K562 (cell line): ENCODE data around the gene STOML3.

ENCODE experiments used
- CBX5 ChIP-seq: IDR thresholded peaks from 2 replicates; pipeline ENCODE4 v1.6.1; 2014; ENCODE audit warnings: low read depth, borderline replicate concordance
- FOSL1 ChIP-seq: fragments of 200-800 bp; sonication (Bioruptor generic); conservative IDR thresholded peaks from 2 replicates; pipeline ENCODE4 v1.6.1; 2016; ENCODE audit warnings: missing genetic modification characterization, missing compliant biosample characterization
- IRF2 ChIP-seq: sonication (generic); formaldehyde crosslinking; IDR thresholded peaks from 2 replicates; pipeline ENCODE4 v1.8.1; 2022; ENCODE audit warnings: mild to moderate bottlenecking, missing genetic modification reagents
- NFRKB ChIP-seq: fragments of 450-650 bp; IDR thresholded peaks from 2 replicates; pipeline ENCODE4 v1.6.1; 2016; ENCODE audit warnings: low read depth
- NFXL1 ChIP-seq: fragments of 450-650 bp; formaldehyde crosslinking; IDR thresholded peaks from 2 replicates; pipeline ENCODE4 v1.4.0; 2021; ENCODE audit warnings: mild to moderate bottlenecking
- POLR2AphosphoS2 ChIP-seq: IDR thresholded peaks from 2 replicates; pipeline ENCODE4 v1.6.1; 2012; ENCODE audit warnings: low read length, improper control_type of control experiment
- PRMT5 ChIP-seq: sonication (generic); formaldehyde crosslinking; IDR thresholded peaks from 2 replicates; pipeline ENCODE4 v1.5.0; 2020; ENCODE audit warnings: missing genetic modification reagents
- RAD51 ChIP-seq: fragments of 450-650 bp; IDR thresholded peaks from 2 replicates; pipeline ENCODE4 v1.7.1; 2016; ENCODE audit warnings: low read depth, mild to moderate bottlenecking, borderline replicate concordance
- TF ChIP-seq, protein P1 (sequence below): sonication (generic); formaldehyde crosslinking; IDR thresholded peaks from 2 replicates; pipeline ENCODE4 v1.8.1; 2022; ENCODE audit warnings: missing genetic modification reagents
- TF ChIP-seq, protein P2 (sequence below), 2 experiments: fragments of 200-800 bp in 1 of 2; sonication (Bioruptor generic) in 1 of 2; sonication (generic) in 1 of 2; formaldehyde crosslinking in 1 of 2; IDR thresholded peaks in 1 of 2; conservative IDR thresholded peaks in 1 of 2; 2 replicates each; pipeline versions ENCODE4 v1.5.0 to v1.6.1; 2016 to 2020; ENCODE audit warnings: missing compliant biosample characterization in 1 of 2, missing genetic modification characterization in 1 of 2, missing genetic modification reagents in 1 of 2

DNA sequence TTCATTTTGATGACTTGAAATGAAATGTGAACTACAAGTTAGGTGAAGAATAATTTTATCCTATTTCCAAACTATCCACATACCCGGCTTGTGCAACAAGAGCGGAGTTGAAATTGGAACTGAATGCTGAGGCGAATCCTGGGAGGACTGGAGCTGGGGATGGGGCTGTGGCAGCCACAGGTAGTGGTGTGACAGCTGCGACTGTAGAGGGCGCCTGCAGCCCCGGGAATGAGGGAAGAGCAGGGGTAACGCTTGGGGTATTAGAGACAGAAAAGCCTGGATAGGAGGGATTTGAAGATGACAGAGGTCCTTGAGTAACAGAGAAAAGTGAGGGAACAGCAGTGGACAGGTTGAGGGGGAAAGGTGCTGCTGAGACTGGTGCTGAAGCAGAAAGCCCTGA lies 22.0 kb upstream of the STOML3 start:
- TF ChIP-seq, protein P1, sequence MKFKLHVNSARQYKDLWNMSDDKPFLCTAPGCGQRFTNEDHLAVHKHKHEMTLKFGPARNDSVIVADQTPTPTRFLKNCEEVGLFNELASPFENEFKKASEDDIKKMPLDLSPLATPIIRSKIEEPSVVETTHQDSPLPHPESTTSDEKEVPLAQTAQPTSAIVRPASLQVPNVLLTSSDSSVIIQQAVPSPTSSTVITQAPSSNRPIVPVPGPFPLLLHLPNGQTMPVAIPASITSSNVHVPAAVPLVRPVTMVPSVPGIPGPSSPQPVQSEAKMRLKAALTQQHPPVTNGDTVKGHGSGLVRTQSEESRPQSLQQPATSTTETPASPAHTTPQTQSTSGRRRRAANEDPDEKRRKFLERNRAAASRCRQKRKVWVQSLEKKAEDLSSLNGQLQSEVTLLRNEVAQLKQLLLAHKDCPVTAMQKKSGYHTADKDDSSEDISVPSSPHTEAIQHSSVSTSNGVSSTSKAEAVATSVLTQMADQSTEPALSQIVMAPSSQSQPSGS (CRISPR knock-in tag) = no peak
- TF ChIP-seq POLR2AphosphoS2 (no peak), CBX5 (no peak), IRF2 (no peak), FOSL1 (tag) (no peak), PRMT5 (CRISPR knock-in tag) (no peak), RAD51 (no peak), NFRKB (no peak), NFXL1 (CRISPR knock-in tag) (no peak)
- TF ChIP-seq, protein P2, sequence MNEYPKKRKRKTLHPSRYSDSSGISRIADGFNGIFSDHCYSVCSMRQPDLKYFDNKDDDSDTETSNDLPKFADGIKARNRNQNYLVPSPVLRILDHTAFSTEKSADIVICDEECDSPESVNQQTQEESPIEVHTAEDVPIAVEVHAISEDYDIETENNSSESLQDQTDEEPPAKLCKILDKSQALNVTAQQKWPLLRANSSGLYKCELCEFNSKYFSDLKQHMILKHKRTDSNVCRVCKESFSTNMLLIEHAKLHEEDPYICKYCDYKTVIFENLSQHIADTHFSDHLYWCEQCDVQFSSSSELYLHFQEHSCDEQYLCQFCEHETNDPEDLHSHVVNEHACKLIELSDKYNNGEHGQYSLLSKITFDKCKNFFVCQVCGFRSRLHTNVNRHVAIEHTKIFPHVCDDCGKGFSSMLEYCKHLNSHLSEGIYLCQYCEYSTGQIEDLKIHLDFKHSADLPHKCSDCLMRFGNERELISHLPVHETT (CRISPR knock-in tag; conservative IDR thresholded peaks at IDR 0.05 in 1 of 2, IDR thresholded peaks at IDR 0.05 in 1 of 2) = no peak
